Endodermal cell (in vitro differentiated cells): Measurements from ENCODE around the gene IMMP2L. TPM values are rescaled to one million over a fixed set of nuclear protein-coding genes. Genes with fewer than 3 reads are reported as not detected.

Experiments
- DNase-seq: peaks from one replicate; pipeline ENCODE4 v3.0.0-alpha.2; 2017
- H3K27ac ChIP-seq: 2 replicates; pipeline ENCODE4 v1.5.1; 2013; ENCODE audit warnings: mild to moderate bottlenecking, low read depth, low read length, moderate library complexity
- H3K27me3 ChIP-seq: 2 replicates; pipeline ENCODE4 v1.6.1; 2013; ENCODE audit warnings: mild to moderate bottlenecking, low read length, moderate library complexity; ENCODE audit not compliant: insufficient read depth, control insufficient read depth, poor library complexity, severe bottlenecking
- H3K36me3 ChIP-seq: 2 replicates; pipeline ENCODE4 v1.7.0; 2013; ENCODE audit warnings: mild to moderate bottlenecking, low read length, moderate library complexity; ENCODE audit not compliant: control insufficient read depth, insufficient read depth
- H3K4me1 ChIP-seq: one replicate; pipeline ENCODE4 v1.7.0; 2013; ENCODE audit warnings: low read length; ENCODE audit not compliant: control insufficient read depth, insufficient read depth
- H3K4me3 ChIP-seq: 2 replicates; pipeline ENCODE4 v1.5.1; 2013; ENCODE audit warnings: mild to moderate bottlenecking, low read length, moderate library complexity
- H3K9ac ChIP-seq: 2 replicates; pipeline ENCODE4 v1.6.1; 2013; ENCODE audit warnings: mild to moderate bottlenecking, low read length, moderate library complexity; ENCODE audit not compliant: poor library complexity, severe bottlenecking; ENCODE audit errors: extremely low read depth
- H3K9me3 ChIP-seq: 2 replicates; pipeline ENCODE4 v1.6.1; 2013; ENCODE audit warnings: mild to moderate bottlenecking, low read length, moderate library complexity; ENCODE audit not compliant: control insufficient read depth
- H3K27ac Mint-ChIP-seq: 2 replicates; pipeline ENCODE4 v1.8.0; 2020; ENCODE audit warnings: mixed read lengths
- H3K27me3 Mint-ChIP-seq: 2 replicates; pipeline ENCODE4 v1.8.0; 2021; ENCODE audit warnings: mild to moderate bottlenecking, mixed read lengths; ENCODE audit not compliant: insufficient read depth
- H3K36me3 Mint-ChIP-seq: 2 replicates; pipeline ENCODE4 v1.8.0; 2020; ENCODE audit warnings: low read depth, mixed read lengths
- H3K4me1 Mint-ChIP-seq: 2 replicates; pipeline ENCODE4 v1.8.0; 2020; ENCODE audit warnings: mixed read lengths
- H3K4me3 Mint-ChIP-seq: 2 replicates; pipeline ENCODE4 v1.8.0; 2020; ENCODE audit warnings: mild to moderate bottlenecking, moderate library complexity, mixed read lengths
- H3K9me3 Mint-ChIP-seq: 2 replicates; pipeline ENCODE4 v1.8.0; 2020; ENCODE audit warnings: mild to moderate bottlenecking, mixed read lengths
- WGBS, 2 experiments: methylation state at CpG; one replicate each; pipeline versions ENCODE4 v1.1.5 to v1.1.7; 2013; ENCODE audit warnings: missing lambda C conversion rate in 2 of 2, mixed read lengths in 1 of 2; ENCODE audit not compliant: insufficient coverage in 1 of 2, insufficient read length in 1 of 2; 5-methylcytosine and 5-hydroxymethylcytosine counted together
- total RNA-seq, 2 donors: library from RNA; stranded (reverse); fragmentation: NEBNext Ultra II Directional in 1 of 2; extraction: Animal tissue kit (Norgen Biotek cat#: 25700) in 1 of 2; gene quantifications; 2 replicates in 1 of 2; 3 replicates in 1 of 2; pipeline ENCODE4 v1.2.1, GENCODE V29; 2021
- TF ChIP-seq, protein P1 (sequence below): fragments of 200-600 bp; sonication (generic); conservative IDR thresholded peaks from 2 replicates; pipeline ENCODE4 v1.5.0; 2021; ENCODE audit warnings: antibody characterized with exemption, mild to moderate bottlenecking

Gene IMMP2L
- total RNA-seq, 2 donors from 2014 or later = 17.7 to 19.4 TPM

DNA sequence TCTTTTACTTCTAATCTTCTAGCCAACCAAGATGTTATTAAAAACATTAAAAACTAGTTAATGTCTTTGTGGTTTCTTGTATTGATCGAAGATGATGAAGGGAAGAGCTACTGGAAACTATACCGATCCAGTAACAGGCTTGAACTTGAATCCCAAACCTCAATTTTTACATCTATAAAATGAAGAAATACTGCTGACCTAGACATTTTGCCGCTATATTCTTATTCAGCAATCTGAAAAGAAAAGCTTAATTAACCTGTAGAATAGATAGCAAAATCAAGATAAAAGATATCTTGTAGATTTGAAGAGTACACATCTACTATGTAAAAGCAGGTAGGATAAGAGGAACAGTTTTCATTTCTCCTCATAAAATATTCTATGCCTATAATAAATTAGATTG is 797.4 kb downstream of the IMMP2L start:
- no peaks in the 10 kb centered on the region for H3K9me3 Mint-ChIP-seq
- no peak overlapping the region for H3K4me3 Mint-ChIP-seq
- 100% methylated on average over 2 of the region's 3 CpGs; no CpG with 5 or more reads in 1 of the 2 experiments for WGBS, 2 experiments
- TF ChIP-seq, protein P1, sequence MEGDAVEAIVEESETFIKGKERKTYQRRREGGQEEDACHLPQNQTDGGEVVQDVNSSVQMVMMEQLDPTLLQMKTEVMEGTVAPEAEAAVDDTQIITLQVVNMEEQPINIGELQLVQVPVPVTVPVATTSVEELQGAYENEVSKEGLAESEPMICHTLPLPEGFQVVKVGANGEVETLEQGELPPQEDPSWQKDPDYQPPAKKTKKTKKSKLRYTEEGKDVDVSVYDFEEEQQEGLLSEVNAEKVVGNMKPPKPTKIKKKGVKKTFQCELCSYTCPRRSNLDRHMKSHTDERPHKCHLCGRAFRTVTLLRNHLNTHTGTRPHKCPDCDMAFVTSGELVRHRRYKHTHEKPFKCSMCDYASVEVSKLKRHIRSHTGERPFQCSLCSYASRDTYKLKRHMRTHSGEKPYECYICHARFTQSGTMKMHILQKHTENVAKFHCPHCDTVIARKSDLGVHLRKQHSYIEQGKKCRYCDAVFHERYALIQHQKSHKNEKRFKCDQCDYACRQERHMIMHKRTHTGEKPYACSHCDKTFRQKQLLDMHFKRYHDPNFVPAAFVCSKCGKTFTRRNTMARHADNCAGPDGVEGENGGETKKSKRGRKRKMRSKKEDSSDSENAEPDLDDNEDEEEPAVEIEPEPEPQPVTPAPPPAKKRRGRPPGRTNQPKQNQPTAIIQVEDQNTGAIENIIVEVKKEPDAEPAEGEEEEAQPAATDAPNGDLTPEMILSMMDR = no peak
- H3K27ac ChIP-seq = no peak overlapping the region
- H3K27me3 Mint-ChIP-seq = no peaks in the 10 kb centered on the region
- no peaks in the 10 kb centered on the region for H3K27me3 ChIP-seq
- H3K4me1 Mint-ChIP-seq = peaks cover 44% of the 10 kb centered on the region
- H3K4me1 ChIP-seq = peaks cover 15% of the 10 kb centered on the region
- DNase-seq = no peak
- H3K27ac Mint-ChIP-seq = no peak overlapping the region
- H3K36me3 Mint-ChIP-seq = no peaks in the 10 kb centered on the region
- H3K36me3 ChIP-seq = no peaks in the 10 kb centered on the region
- H3K4me3 ChIP-seq = no peak overlapping the region
- H3K9me3 ChIP-seq = no peaks in the 10 kb centered on the region
- H3K9ac ChIP-seq = no peak overlapping the region

DNA sequence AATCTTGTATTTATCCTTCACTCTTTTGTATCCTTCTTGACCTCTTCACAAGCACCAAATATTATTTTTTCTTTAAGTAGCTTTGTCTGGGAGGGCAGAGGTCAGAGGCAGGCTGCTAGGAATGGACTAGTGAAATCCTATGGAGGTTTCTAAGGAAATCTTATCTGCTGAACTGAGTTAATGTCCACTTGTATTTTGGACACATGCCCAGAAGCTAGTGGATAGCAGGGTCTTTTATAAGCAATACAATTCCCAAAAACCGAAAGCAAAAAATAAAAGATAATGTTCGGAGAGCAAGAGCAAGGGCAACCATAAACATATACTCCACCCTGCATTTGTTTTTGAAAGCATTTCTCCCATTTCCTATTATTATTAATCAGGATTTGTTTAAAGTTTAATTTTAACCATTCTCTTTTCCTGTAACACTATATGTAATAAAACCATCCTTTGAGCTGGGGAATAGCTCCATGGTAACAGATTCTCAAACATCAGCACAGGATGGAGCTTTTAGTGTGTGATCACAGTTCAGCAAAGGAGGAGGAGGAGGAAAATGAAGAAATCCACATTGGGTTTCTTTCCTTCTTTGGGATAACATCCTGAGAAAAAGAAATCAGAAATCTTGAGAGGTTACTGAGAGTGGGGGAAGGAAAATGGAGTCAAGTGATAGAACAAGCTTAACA is 799.6 kb downstream of the IMMP2L start:
- Histone ChIP-seq H3K36me3 (no peaks in the 10 kb centered on the region), H3K27ac (no peak overlapping the region), H3K4me3 (no peak overlapping the region), H3K9ac (no peak overlapping the region), H3K4me1 (peaks cover 15% of the 10 kb centered on the region), H3K9me3 (no peaks in the 10 kb centered on the region), H3K27me3 (no peaks in the 10 kb centered on the region)
- no peaks in the 10 kb centered on the region for H3K27me3 Mint-ChIP-seq
- TF ChIP-seq, protein P1 = no peak
- no peaks in the 10 kb centered on the region for H3K9me3 Mint-ChIP-seq
- no peaks in the 10 kb centered on the region for H3K36me3 Mint-ChIP-seq
- DNase-seq = no peak
- H3K27ac Mint-ChIP-seq = no peak overlapping the region
- H3K4me1 Mint-ChIP-seq = peaks cover 38% of the 10 kb centered on the region
- no peak overlapping the region for H3K4me3 Mint-ChIP-seq
- WGBS, 2 experiments = 100% methylated on average over 2 of the region's 2 CpGs; no CpG with 5 or more reads in 1 of the 2 experiments

DNA sequence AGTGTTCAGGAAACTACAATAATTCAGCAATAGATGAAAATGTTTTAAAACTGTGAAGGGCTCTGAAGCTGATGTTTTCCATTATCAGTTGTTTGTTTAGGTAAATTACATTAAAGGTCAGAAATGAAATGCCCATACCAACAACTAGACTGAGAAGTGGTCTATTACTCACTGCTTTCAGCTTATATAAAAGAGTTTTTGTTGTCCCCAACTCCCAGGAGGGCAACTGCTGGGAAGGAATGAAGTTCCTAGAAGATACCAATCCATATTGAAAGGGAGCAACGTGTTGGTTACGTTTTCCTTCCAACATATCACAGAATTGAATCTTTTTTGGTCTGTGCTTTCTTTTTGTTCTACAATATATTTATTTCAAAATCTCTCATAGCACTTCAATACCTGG is 802.0 kb downstream of the IMMP2L start:
- H3K4me3 ChIP-seq = no peak overlapping the region
- TF ChIP-seq, protein P1 = no peak
- 87% methylated on average over 2 of the region's 2 CpGs; no CpG with 5 or more reads in 1 of the 2 experiments for WGBS, 2 experiments

More for the DNA sequence above, 802.0 kb downstream of the IMMP2L start:
- Mint-ChIP-seq H3K27me3 (no peaks in the 10 kb centered on the region), H3K36me3 (no peaks in the 10 kb centered on the region), H3K4me1 (peaks cover 27% of the 10 kb centered on the region), H3K9me3 (no peaks in the 10 kb centered on the region), H3K4me3 (no peak overlapping the region), H3K27ac (no peak overlapping the region)
- no peaks in the 10 kb centered on the region for H3K36me3 ChIP-seq
- H3K9ac ChIP-seq = no peak overlapping the region
- no peaks in the 10 kb centered on the region for H3K9me3 ChIP-seq
- DNase-seq = no peak
- H3K27ac ChIP-seq = no peak overlapping the region
- peaks cover 10% of the 10 kb centered on the region for H3K4me1 ChIP-seq
- no peaks in the 10 kb centered on the region for H3K27me3 ChIP-seq
